Gastroesophageal sphincter (tissue), 4 donors: ENCODE data around the gene CAMK2B. TPM values are rescaled to one million over a fixed set of nuclear protein-coding genes. Genes with fewer than 3 reads are reported as not detected.
"Not testable (repeated sequence)": the region's sequence is repeated elsewhere in the genome, so short reads cannot be mapped to it uniquely, and the experiment has no call there.

Experiments
- ATAC-seq: fragments of 150-250 bp; one replicate; pipeline ENCODE4 v1.9.1; 2016; ENCODE audit warnings: mild to moderate bottlenecking, moderate library complexity
- H3K27ac ChIP-seq, 4 donors: fragments of 200-600 bp; sonication (generic) in 3 of 4; 1 replicate in 3 of 4; 2 replicates in 1 of 4; pipeline ENCODE4 v1.5.1; 2016 to 2019
- H3K27me3 ChIP-seq: fragments of 200-600 bp; sonication (generic); one replicate; pipeline ENCODE4 v1.5.1; 2019
- H3K36me3 ChIP-seq, 2 donors: fragments of 200-600 bp; sonication (generic); one replicate each; pipeline ENCODE4 v1.5.1; 2019; ENCODE audit warnings: control low read depth in 1 of 2
- H3K4me1 ChIP-seq, 3 donors: fragments of 200-600 bp; sonication (generic); 1 replicate in 2 of 3; 2 replicates in 1 of 3; pipeline ENCODE4 v1.5.1; 2016 to 2019; ENCODE audit warnings: control low read depth in 2 of 3
- H3K4me3 ChIP-seq, 2 donors: fragments of 200-600 bp; sonication (generic); one replicate each; pipeline ENCODE4 v1.5.1; 2019; ENCODE audit warnings: mild to moderate bottlenecking in 1 of 2, moderate library complexity in 1 of 2
- H3K9me3 ChIP-seq, 3 donors: fragments of 200-600 bp; sonication (generic); one replicate each; pipeline ENCODE4 v1.5.1; 2017 to 2019; ENCODE audit warnings: control low read depth in 2 of 3
- CTCF ChIP-seq, 4 experiments: fragments of 200-600 bp in 2 of 4; fragments of 450-650 bp in 2 of 4; sonication (generic) in 1 of 4; IDR thresholded peaks; one replicate each; pipeline ENCODE4 v1.5.1; 2017 to 2019; ENCODE audit warnings: antibody characterized with exemption in 4 of 4, mild to moderate bottlenecking in 2 of 4, moderate library complexity in 2 of 4
- EP300 ChIP-seq: sonication (generic); formaldehyde crosslinking; IDR thresholded peaks from one replicate; pipeline ENCODE4 v1.6.1; 2017; ENCODE audit warnings: antibody characterized with exemption, mild to moderate bottlenecking
- POLR2A ChIP-seq, 2 donors: fragments of 450-650 bp; IDR thresholded peaks; one replicate each; pipeline ENCODE4 v1.6.1; 2017; ENCODE audit warnings: antibody characterized with exemption in 2 of 2, mild to moderate bottlenecking in 2 of 2, moderate library complexity in 1 of 2
- POLR2AphosphoS5 ChIP-seq: sonication (generic); formaldehyde crosslinking; IDR thresholded peaks from one replicate; pipeline ENCODE4 v1.6.1; 2017; ENCODE audit warnings: antibody characterized with exemption
- WGBS, 2 donors: methylation state at CpG; one replicate each; pipeline ENCODE4 v1.1.5; 2018; ENCODE audit warnings: low coverage in 1 of 2; 5-methylcytosine and 5-hydroxymethylcytosine counted together
- total RNA-seq, 4 donors: library from RNA; depleted of rRNA; stranded (reverse); fragments of >200 nt; gene quantifications; one replicate each; pipeline ENCODE4 v1.1.0, GENCODE V29; 2016

CAMK2B gene
- total RNA-seq, 4 donors from 2014 or later = 0.27 to 1.5 (median 0.81) TPM

GRCh38 chr7:44200699-44201461 is 124.5 kb downstream of the CAMK2B start, which contains the start of gene YKT6:
YKT6 (plus strand) TSS chr7:44200978; CDS start chr7:44201136, 158 bp downstream.
- peak within 1 kb of the TSS; percentile 19 to 83 (median 82) for H3K27ac ChIP-seq
- WGBS, 2 donors = 0% methylated on average over 28 of the region's 58 CpGs; no CpG with 5 or more reads in 1 of the 2 donors
- no peaks in the 10 kb centered on the region for H3K9me3 ChIP-seq
- H3K36me3 ChIP-seq = peaks cover 0 to 23% of the 10 kb centered on the region in 2 donors
- peak; percentile 99 for ATAC-seq
- H3K4me3 ChIP-seq = peak within 1 kb of the TSS; percentile 67 to 94
- TF ChIP-seq CTCF (IDR thresholded peaks at IDR 0.05) (peak; percentile 33 to 87 (median 76)), EP300 (no peak), POLR2AphosphoS5 (peak; percentile 85), POLR2A (IDR thresholded peaks at IDR 0.05) (peak; percentile 70 to 83)
- H3K27me3 ChIP-seq = peaks cover 10% of the 10 kb centered on the region
- peaks cover 4 to 22% (median 5%) of the 10 kb centered on the region in 3 donors for H3K4me1 ChIP-seq

- not testable (repeated sequence) for ATAC-seq, H3K27me3 ChIP-seq, H3K9me3 ChIP-seq, H3K27ac ChIP-seq
- peak overlapping the region in 1 of 2 donors; percentile 94 for H3K4me3 ChIP-seq
- no CpG with 5 or more reads among the region's 3 CpGs for WGBS, 2 donors
- H3K4me1 ChIP-seq = peaks cover 4 to 22% (median 5%) of the 10 kb centered on the region in 3 donors
- peaks cover 0 to 16% of the 10 kb centered on the region in 2 donors for H3K36me3 ChIP-seq
Observed at GRCh38 chr7:44200163-44200562, 125.2 kb downstream of the CAMK2B start.

- 72 to 74% methylated on average over 5 to 7 of the region's 7 CpGs for WGBS, 2 donors
- Histone ChIP-seq H3K4me3 (no peak overlapping the region), H3K4me1 (peaks cover 4 to 14% (median 5%) of the 10 kb centered on the region in 3 donors), H3K27ac (no peak overlapping the region), H3K27me3 (peaks cover 23% of the 10 kb centered on the region), H3K9me3 (no peaks in the 10 kb centered on the region), H3K36me3 (no peaks in the 10 kb centered on the region)
- no peak for ATAC-seq
- TF ChIP-seq EP300 (no peak), CTCF (IDR thresholded peaks at IDR 0.05) (no peak), POLR2AphosphoS5 (no peak), POLR2A (IDR thresholded peaks at IDR 0.05) (no peak)
Observed at GRCh38 chr7:44197474-44197873, 127.9 kb downstream of the CAMK2B start.

- H3K9me3 ChIP-seq = no peaks in the 10 kb centered on the region
- ATAC-seq = no peak
- H3K27me3 ChIP-seq = peaks cover 30% of the 10 kb centered on the region
- no peaks in the 10 kb centered on the region for H3K36me3 ChIP-seq
- peak; percentile 32 to 70 (median 61) for TF ChIP-seq CTCF (IDR thresholded peaks at IDR 0.05)
- no peak for TF ChIP-seq POLR2AphosphoS5
- no peak overlapping the region for H3K4me3 ChIP-seq
- no peak overlapping the region for H3K27ac ChIP-seq
- H3K4me1 ChIP-seq = peaks cover 0 to 4% (median under 1%) of the 10 kb centered on the region in 3 donors
- WGBS, 2 donors = 33 to 40% methylated on average over 1 to 2 of the region's 3 CpGs
Observed at GRCh38 chr7:44196450-44196872, 128.9 kb downstream of the CAMK2B start.

- Histone ChIP-seq H3K4me3 (no peak overlapping the region), H3K27me3 (peaks cover 30% of the 10 kb centered on the region), H3K27ac (no peak overlapping the region), H3K4me1 (no peaks in the 10 kb centered on the region), H3K36me3 (no peaks in the 10 kb centered on the region), H3K9me3 (no peaks in the 10 kb centered on the region)
- no peak for TF ChIP-seq CTCF (IDR thresholded peaks at IDR 0.05)
- TF ChIP-seq EP300 = no peak
- no peak for TF ChIP-seq POLR2AphosphoS5
- TF ChIP-seq POLR2A (IDR thresholded peaks at IDR 0.05) = no peak
- 11 to 40% methylated on average over 1 of the region's 1 CpG for WGBS, 2 donors
- ATAC-seq = no peak
Observed at GRCh38 chr7:44195889-44196288, 129.5 kb downstream of the CAMK2B start.
